ENCODE results near the gene PICK1. TPM values are rescaled to one million over a fixed set of nuclear protein-coding genes. Genes with fewer than 3 reads are reported as not detected.

The PICK1 gene
- polyA plus RNA-seq, 1 donor from 2014 or later: 101 TPM

- Histone ChIP-seq H3F3A (ENCODE audit: insufficient read depth, low read length, poor library complexity, severe bottlenecking) (no peaks in the 10 kb centered on the region), H3K36me3 (ENCODE audit: insufficient read depth, low read length) (no peaks in the 10 kb centered on the region), H3K27ac (ENCODE audit: low read length) (no peak overlapping the region), H3K9ac (ENCODE audit: low read length) (no peak overlapping the region), H3K79me2 (replicated peaks; ENCODE audit: insufficient read depth, low read length) (no peaks in the 10 kb centered on the region), H3K9me3 (ENCODE audit: low read length) (no peaks in the 10 kb centered on the region), H3K9me2 (ENCODE audit: insufficient read depth, low read length) (no peaks in the 10 kb centered on the region), H4K20me1 (ENCODE audit: insufficient read depth) (no peaks in the 10 kb centered on the region), H3K4me3 (ENCODE audit: low read length) (no peak overlapping the region), H3K27me3 (ENCODE audit: insufficient read depth, low read depth, low read length) (no peaks in the 10 kb centered on the region), H2AFZ (ENCODE audit: low read depth, low read length) (no peak overlapping the region), H3K4me2 (ENCODE audit: low read length) (no peak overlapping the region)
- TF ChIP-seq MXI1 (conservative IDR thresholded peaks at IDR 0.05; ENCODE audit: poor library complexity, severe bottlenecking) (no peak), RAD21 (conservative IDR thresholded peaks at IDR 0.05) (no peak)
Observed at GRCh38 chr22:38106814-38107578, 49.8 kb downstream of the PICK1 start.

GRCh38 chr22:38107692-38108515, 50.7 kb downstream of the PICK1 start:
- no peaks in the 10 kb centered on the region for H3K79me2 ChIP-seq (replicated peaks; ENCODE audit: insufficient read depth, low read length)
- no peak overlapping the region for H3K9ac ChIP-seq (ENCODE audit: low read length)
- H3K9me2 ChIP-seq (ENCODE audit: insufficient read depth, low read length): no peaks in the 10 kb centered on the region
- H3K9me3 ChIP-seq (ENCODE audit: low read length): no peaks in the 10 kb centered on the region
- no peak overlapping the region for H3K4me3 ChIP-seq (ENCODE audit: low read length)
- TF ChIP-seq CTCF (IDR thresholded peaks at IDR 0.05; ENCODE audit: poor library complexity, severe bottlenecking): no peak
- H3K27me3 ChIP-seq (ENCODE audit: insufficient read depth, low read depth, low read length): no peaks in the 10 kb centered on the region
- H2AFZ ChIP-seq (ENCODE audit: low read depth, low read length): no peak overlapping the region
- H3K27ac ChIP-seq (ENCODE audit: low read length): no peak overlapping the region
- H3K36me3 ChIP-seq (ENCODE audit: insufficient read depth, low read length): no peaks in the 10 kb centered on the region
- H3F3A ChIP-seq (ENCODE audit: insufficient read depth, low read length, poor library complexity, severe bottlenecking): no peaks in the 10 kb centered on the region
- no peak overlapping the region for H3K4me2 ChIP-seq (ENCODE audit: low read length)
- no peaks in the 10 kb centered on the region for H4K20me1 ChIP-seq (ENCODE audit: insufficient read depth)

GRCh38 chr22:38108561-38109319, 51.5 kb downstream of the PICK1 start:
- no peaks in the 10 kb centered on the region for H3K9me2 ChIP-seq (ENCODE audit: insufficient read depth, low read length)
- H3K9ac ChIP-seq (ENCODE audit: low read length): no peak overlapping the region
- no peaks in the 10 kb centered on the region for H4K20me1 ChIP-seq (ENCODE audit: insufficient read depth)
- H2AFZ ChIP-seq (ENCODE audit: low read depth, low read length): no peak overlapping the region
- TF ChIP-seq RAD21 (conservative IDR thresholded peaks at IDR 0.05) (no peak), REST (IDR thresholded peaks at IDR 0.05; ENCODE audit: borderline replicate concordance) (no peak), EZH2 (IDR thresholded peaks at IDR 0.05; ENCODE audit: borderline replicate concordance, insufficient read depth, low read length, poor library complexity, severe bottlenecking) (no peak), SMC3 (conservative IDR thresholded peaks at IDR 0.05; ENCODE audit: poor library complexity) (no peak), POLR2AphosphoS5 (IDR thresholded peaks at IDR 0.05) (no peak), CTCF (IDR thresholded peaks at IDR 0.05; ENCODE audit: poor library complexity, severe bottlenecking) (no peak), EP300 (conservative IDR thresholded peaks at IDR 0.05; ENCODE audit: poor library complexity, severe bottlenecking) (no peak), MXI1 (conservative IDR thresholded peaks at IDR 0.05; ENCODE audit: poor library complexity, severe bottlenecking) (no peak), TAF1 (IDR thresholded peaks at IDR 0.05; ENCODE audit: low read depth) (no peak)
- H3K27me3 ChIP-seq (ENCODE audit: insufficient read depth, low read depth, low read length): no peaks in the 10 kb centered on the region
- no peaks in the 10 kb centered on the region for H3K79me2 ChIP-seq (replicated peaks; ENCODE audit: insufficient read depth, low read length)
- H3K36me3 ChIP-seq (ENCODE audit: insufficient read depth, low read length): no peaks in the 10 kb centered on the region
- no peak overlapping the region for H3K27ac ChIP-seq (ENCODE audit: low read length)
- H3K4me2 ChIP-seq (ENCODE audit: low read length): no peak overlapping the region
- H3K4me3 ChIP-seq (ENCODE audit: low read length): no peak overlapping the region
- no peaks in the 10 kb centered on the region for H3K9me3 ChIP-seq (ENCODE audit: low read length)
- H3F3A ChIP-seq (ENCODE audit: insufficient read depth, low read length, poor library complexity, severe bottlenecking): no peaks in the 10 kb centered on the region
